Measurements from ENCODE around the gene NFIC.

The NFIC gene

DNA sequence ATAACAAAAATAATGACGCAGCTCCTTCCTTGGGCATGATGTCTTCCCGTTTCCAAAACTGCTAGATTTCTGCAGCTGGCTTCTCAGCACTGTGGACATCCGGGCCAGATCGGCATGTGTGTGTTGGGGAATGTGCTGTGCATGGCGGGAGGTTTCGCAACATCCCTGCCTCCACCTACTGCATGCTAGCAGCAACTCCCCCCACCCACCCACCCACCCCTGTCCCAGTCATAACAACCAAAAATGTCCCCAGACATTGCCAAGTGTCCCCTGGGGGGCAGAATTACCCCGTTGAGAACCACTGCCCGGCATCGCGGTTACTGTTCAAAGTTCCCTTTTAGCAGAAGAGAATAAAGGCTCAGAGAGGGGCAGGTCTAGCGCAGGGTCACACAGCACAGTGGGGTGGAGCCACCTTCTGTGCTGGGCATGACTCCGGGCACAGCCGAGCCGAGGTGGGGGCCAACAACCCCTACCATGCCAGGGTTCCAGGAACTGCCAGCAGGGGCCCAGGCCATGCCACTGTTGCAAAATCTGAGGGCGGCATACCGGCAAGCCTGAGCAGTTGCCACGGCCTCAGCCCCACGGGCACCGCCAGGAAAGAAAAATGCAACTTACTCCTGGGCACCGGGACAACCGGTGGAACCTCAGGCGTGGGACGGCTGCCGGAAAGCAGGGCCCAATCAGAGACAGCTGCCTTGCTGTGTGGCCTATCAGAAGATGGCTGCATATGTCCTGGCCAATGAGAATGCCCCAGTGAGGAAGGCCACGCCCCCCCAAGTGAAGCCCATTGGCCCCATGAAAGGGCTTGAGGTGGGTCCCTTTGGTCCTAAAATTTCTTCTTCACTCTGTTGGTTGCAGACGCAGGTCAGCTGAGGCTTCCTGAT, 22.5 kb upstream of the NFIC start:
- TF ChIP-seq, protein P1, sequence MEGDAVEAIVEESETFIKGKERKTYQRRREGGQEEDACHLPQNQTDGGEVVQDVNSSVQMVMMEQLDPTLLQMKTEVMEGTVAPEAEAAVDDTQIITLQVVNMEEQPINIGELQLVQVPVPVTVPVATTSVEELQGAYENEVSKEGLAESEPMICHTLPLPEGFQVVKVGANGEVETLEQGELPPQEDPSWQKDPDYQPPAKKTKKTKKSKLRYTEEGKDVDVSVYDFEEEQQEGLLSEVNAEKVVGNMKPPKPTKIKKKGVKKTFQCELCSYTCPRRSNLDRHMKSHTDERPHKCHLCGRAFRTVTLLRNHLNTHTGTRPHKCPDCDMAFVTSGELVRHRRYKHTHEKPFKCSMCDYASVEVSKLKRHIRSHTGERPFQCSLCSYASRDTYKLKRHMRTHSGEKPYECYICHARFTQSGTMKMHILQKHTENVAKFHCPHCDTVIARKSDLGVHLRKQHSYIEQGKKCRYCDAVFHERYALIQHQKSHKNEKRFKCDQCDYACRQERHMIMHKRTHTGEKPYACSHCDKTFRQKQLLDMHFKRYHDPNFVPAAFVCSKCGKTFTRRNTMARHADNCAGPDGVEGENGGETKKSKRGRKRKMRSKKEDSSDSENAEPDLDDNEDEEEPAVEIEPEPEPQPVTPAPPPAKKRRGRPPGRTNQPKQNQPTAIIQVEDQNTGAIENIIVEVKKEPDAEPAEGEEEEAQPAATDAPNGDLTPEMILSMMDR (IDR thresholded peaks at IDR 0.05), result no peak

DNA sequence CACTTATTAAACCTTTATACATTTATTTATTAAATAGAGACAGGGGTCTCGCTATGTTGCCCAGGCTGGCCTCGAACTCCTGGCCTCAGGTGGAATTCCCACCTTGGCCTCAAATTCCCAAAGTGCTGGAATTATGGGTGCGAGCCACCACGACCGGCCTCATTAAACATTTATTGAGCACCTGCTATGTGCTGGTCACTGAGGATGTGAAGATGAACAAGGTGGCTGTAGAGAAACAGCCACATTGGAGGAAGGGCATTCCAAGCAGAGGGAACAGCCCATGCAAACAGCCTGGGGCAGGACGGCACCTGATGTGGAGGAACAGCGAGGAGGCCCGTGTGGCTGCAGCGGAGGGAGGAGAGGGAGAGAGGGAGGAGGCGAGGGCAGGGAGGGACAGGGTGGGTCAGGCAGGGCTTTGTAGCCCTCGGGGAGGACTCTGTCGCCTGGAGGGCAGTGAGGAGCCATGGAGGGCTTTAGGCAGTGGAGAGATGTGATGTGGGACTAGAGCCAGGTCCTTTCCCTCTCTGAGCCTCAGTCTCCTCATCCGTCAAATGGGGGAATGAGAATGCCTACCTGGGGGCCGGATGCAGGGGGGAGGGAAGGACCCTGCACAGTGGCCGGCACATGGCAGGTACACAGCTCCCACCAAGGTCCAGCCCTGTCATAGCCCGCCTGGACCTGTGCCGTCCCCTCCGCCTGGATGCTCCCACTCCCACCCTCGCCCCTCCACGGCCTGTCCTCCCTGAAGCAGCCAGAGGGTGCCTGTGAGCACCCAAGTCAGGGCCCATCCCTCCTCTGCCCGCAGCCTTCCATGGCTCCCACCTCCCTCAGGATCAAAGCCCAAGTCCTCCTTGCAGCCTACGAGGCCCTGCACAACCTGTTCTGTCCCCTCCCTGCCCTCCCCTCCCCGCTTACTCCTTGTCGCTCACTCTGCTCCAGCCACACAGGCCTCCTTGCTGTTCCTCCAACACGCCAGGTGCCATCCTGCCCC, 21.5 kb upstream of the NFIC start:
- TF ChIP-seq, protein P1 (IDR thresholded peaks at IDR 0.05), result no peak

- TF ChIP-seq, protein P1 (IDR thresholded peaks at IDR 0.05), result no peak
These were observed 20.4 kb upstream of the NFIC start for GRCh38 chr19:3345850-3346460.

GRCh38 chr19:3346677-3347353, 19.6 kb upstream of the NFIC start:
- TF ChIP-seq, protein P1 (IDR thresholded peaks at IDR 0.05), result no peak

DNA sequence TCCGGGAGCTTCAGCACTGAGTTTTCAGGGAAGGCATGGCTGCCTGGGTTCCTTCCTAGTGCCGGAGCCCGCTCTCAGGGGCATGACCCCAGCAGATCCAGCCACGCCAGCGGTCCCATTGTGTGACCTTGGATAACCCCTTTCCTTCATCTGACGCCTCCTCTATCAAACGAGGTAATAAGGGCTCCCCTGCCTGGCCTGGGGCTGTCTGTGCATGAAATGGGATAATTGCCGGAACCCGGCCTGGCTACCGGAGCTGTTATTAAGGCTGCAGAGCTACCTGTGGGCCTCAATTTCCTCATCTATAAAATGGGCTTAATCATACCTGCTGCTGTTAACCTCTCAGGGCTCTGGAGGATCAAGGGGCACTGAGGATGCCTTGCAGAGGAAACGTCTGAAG, 18.3 kb upstream of the NFIC start:
- TF ChIP-seq, protein P1 (IDR thresholded peaks at IDR 0.05), result no peak

DNA sequence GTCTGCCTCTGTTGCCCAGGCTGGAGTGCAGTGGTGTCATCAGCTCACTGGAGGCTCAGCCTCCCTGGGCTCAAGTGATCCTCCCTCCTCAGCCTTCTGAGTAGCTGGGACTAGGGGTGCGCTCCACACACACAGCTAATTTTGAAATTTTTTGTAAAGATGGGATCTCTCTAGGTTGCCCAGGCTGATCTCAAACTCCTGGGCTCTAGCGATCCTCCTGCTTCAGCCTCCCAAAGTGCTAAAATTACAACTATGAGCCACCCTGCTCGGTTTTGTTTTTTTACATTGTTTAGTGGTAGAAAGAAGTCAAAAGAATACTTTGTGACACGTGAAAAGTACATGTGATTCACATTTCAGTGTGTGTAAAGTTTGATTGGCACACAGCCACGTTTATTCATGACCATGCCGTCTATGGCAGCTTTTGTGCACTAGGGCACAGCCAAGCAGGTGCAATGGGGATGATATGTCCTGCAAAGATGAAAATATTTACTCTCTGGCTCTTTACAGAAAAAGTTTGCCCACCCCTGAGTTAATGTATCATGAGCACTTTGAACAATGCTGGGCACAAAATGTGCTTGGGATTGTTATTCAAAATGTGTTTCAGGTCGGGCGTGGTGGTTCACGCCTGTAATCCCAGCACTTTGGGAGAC, 16.2 kb upstream of the NFIC start:
- TF ChIP-seq, protein P1 (IDR thresholded peaks at IDR 0.05), result no peak
